GM12878 (cell line): ENCODE data around the gene CACNA1G.

ENCODE experiments used
- CBX5 ChIP-seq: sonication (generic); IDR thresholded peaks from 2 replicates; pipeline ENCODE4 v1.6.1; 2016; ENCODE audit warnings: low read depth, moderate library complexity, mild to moderate bottlenecking, inconsistent platforms
- CREB1 ChIP-seq: IDR thresholded peaks from 2 replicates; pipeline ENCODE4 v1.6.1; 2012; ENCODE audit warnings: low read depth, mild to moderate bottlenecking, inconsistent platforms
- POU2F2 ChIP-seq: IDR thresholded peaks from 3 replicates; pipeline ENCODE4 v1.6.1; 2011; ENCODE audit warnings: low read depth, mild to moderate bottlenecking, low read length, borderline replicate concordance
- TF ChIP-seq, protein P1 (sequence below): IDR thresholded peaks from 2 replicates; pipeline ENCODE4 v1.6.1; 2011; ENCODE audit warnings: low read depth, low read length, improper control_type of control experiment, borderline replicate concordance
- TF ChIP-seq, protein P2 (sequence below): fragments of 450-650 bp; IDR thresholded peaks from 2 replicates; pipeline ENCODE4 v1.6.1; 2018; ENCODE audit warnings: borderline replicate concordance, mild to moderate bottlenecking; ENCODE audit not compliant: partially characterized antibody

DNA sequence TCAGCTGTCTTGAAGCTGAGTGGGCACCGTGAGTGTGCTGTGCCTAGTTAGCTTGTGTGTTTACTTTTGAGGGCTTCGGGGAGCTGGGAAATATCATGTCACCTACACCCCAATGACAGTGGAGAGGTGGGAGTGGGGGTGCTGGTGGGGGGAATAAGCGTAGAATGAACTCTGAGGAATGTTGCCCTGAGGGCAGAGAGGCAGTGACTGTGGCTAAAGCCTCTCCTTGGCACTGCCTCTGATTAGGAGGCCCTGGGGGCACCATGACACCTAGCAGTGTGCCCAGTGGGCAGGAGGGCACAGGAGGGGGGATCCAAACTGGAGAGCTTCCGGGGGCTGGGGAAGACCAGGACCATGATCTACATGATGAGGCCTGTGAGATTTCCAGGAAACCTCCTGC is 24.8 kb downstream of the CACNA1G start:
- TF ChIP-seq, protein P1, sequence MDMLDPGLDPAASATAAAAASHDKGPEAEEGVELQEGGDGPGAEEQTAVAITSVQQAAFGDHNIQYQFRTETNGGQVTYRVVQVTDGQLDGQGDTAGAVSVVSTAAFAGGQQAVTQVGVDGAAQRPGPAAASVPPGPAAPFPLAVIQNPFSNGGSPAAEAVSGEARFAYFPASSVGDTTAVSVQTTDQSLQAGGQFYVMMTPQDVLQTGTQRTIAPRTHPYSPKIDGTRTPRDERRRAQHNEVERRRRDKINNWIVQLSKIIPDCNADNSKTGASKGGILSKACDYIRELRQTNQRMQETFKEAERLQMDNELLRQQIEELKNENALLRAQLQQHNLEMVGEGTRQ: no peak
- TF ChIP-seq CREB1: no peak
- TF ChIP-seq, protein P2, sequence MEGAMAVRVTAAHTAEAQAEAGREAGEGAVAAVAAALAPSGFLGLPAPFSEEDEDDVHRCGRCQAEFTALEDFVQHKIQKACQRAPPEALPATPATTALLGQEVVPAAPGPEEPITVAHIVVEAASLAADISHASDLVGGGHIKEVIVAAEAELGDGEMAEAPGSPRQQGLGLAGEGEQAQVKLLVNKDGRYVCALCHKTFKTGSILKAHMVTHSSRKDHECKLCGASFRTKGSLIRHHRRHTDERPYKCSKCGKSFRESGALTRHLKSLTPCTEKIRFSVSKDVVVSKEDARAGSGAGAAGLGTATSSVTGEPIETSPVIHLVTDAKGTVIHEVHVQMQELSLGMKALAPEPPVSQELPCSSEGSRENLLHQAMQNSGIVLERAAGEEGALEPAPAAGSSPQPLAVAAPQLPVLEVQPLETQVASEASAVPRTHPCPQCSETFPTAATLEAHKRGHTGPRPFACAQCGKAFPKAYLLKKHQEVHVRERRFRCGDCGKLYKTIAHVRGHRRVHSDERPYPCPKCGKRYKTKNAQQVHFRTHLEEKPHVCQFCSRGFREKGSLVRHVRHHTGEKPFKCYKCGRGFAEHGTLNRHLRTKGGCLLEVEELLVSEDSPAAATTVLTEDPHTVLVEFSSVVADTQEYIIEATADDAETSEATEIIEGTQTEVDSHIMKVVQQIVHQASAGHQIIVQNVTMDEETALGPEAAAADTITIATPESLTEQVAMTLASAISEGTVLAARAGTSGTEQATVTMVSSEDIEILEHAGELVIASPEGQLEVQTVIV: no peak
- no peak for TF ChIP-seq POU2F2
- no peak for TF ChIP-seq CBX5
